ENCODE results near the gene CREBBP. TPM values are rescaled to one million over a fixed set of nuclear protein-coding genes. Genes with fewer than 3 reads are reported as not detected.

The CREBBP gene
- total RNA-seq, 4 donors from 2014 or later, result 58.5 to 146 (median 65.6) TPM

- no peak for DNase-seq
- Histone ChIP-seq H3K27me3 (no peaks in the 10 kb centered on the region), H3K27ac (no peak overlapping the region), H3K36me3 (no peaks in the 10 kb centered on the region), H3K4me3 (no peak overlapping the region), H3K4me1 (no peaks in the 10 kb centered on the region), H3K9me3 (no peaks in the 10 kb centered on the region)
- TF ChIP-seq CTCF (IDR thresholded peaks at IDR 0.05), result no peak
- no peak for TF ChIP-seq POLR2A (IDR thresholded peaks at IDR 0.05)
- intact Hi-C loops (cut with DNase I; ENCODE audit: low total_unique reads), result no loop called here
Measured at GRCh38 chr16:3773663-3774062, 106.8 kb downstream of the CREBBP start.

- Histone ChIP-seq H3K36me3 (no peaks in the 10 kb centered on the region), H3K27ac (no peak overlapping the region), H3K9me3 (no peaks in the 10 kb centered on the region), H3K4me3 (no peak overlapping the region), H3K4me1 (no peaks in the 10 kb centered on the region), H3K27me3 (no peaks in the 10 kb centered on the region)
- intact Hi-C loops (cut with DNase I; ENCODE audit: low total_unique reads), result no loop called here
- no peak for DNase-seq
- TF ChIP-seq CTCF (IDR thresholded peaks at IDR 0.05) (no peak), POLR2A (IDR thresholded peaks at IDR 0.05) (no peak)
Measured at GRCh38 chr16:3771513-3771912, 109.0 kb downstream of the CREBBP start.

GRCh38 chr16:3770530-3770929, 110.0 kb downstream of the CREBBP start:
- no peaks in the 10 kb centered on the region for H3K36me3 ChIP-seq

GRCh38 chr16:3769942-3770341, 110.6 kb downstream of the CREBBP start:
- no peak for DNase-seq
- Histone ChIP-seq H3K4me3 (no peak overlapping the region), H3K27me3 (no peaks in the 10 kb centered on the region), H3K4me1 (no peaks in the 10 kb centered on the region), H3K27ac (no peak overlapping the region), H3K9me3 (no peaks in the 10 kb centered on the region), H3K36me3 (no peaks in the 10 kb centered on the region)
- TF ChIP-seq CTCF (IDR thresholded peaks at IDR 0.05), result no peak
- no peak for TF ChIP-seq POLR2A (IDR thresholded peaks at IDR 0.05)
- intact Hi-C loops (cut with DNase I; ENCODE audit: low total_unique reads), result no loop called here

More at GRCh38 chr16:3770530-3770929, 110.0 kb downstream of the CREBBP start:
- intact Hi-C loops (cut with DNase I; ENCODE audit: low total_unique reads), result no loop called here
- TF ChIP-seq CTCF (IDR thresholded peaks at IDR 0.05) (no peak), POLR2A (IDR thresholded peaks at IDR 0.05) (no peak)
- no peaks in the 10 kb centered on the region for H3K27me3 ChIP-seq
- H3K9me3 ChIP-seq, result no peaks in the 10 kb centered on the region
- H3K4me3 ChIP-seq, result no peak overlapping the region
- no peaks in the 10 kb centered on the region for H3K4me1 ChIP-seq
- no peak for DNase-seq
- no peak overlapping the region for H3K27ac ChIP-seq

- TF ChIP-seq POLR2A (IDR thresholded peaks at IDR 0.05), result no peak
- TF ChIP-seq CTCF (IDR thresholded peaks at IDR 0.05), result no peak
- Histone ChIP-seq H3K4me3 (no peak overlapping the region), H3K9me3 (no peaks in the 10 kb centered on the region), H3K4me1 (no peaks in the 10 kb centered on the region), H3K27me3 (no peaks in the 10 kb centered on the region), H3K27ac (no peak overlapping the region), H3K36me3 (no peaks in the 10 kb centered on the region)
- intact Hi-C loops (cut with DNase I; ENCODE audit: low total_unique reads), result no loop called here
- no peak for DNase-seq
Measured at GRCh38 chr16:3769013-3769412, 111.5 kb downstream of the CREBBP start.
